ENCODE data around the gene ATXN2L.

ATXN2L gene

GRCh38 chr16:28830531-28830930 is 7.7 kb downstream of the ATXN2L start:
- no peak overlapping the region for H3K4me3 Mint-ChIP-seq
- H3K27me3 Mint-ChIP-seq (ENCODE audit: low read depth), result no peaks in the 10 kb centered on the region
- peaks cover 14% of the 10 kb centered on the region for H3K4me1 Mint-ChIP-seq (ENCODE audit: low read depth)
- no peak for DNase-seq (ENCODE audit: low spot score)
- H3K9me3 Mint-ChIP-seq, result no peaks in the 10 kb centered on the region
- no peak overlapping the region for H3K27ac Mint-ChIP-seq
- H3K36me3 Mint-ChIP-seq (ENCODE audit: low read depth), result peaks cover 89% of the 10 kb centered on the region

GRCh38 chr16:28834349-28834748 is 11.6 kb downstream of the ATXN2L start:
- Mint-ChIP-seq H3K4me1 (ENCODE audit: low read depth) (peaks cover 4% of the 10 kb centered on the region), H3K36me3 (ENCODE audit: low read depth) (peaks cover 73% of the 10 kb centered on the region), H3K4me3 (no peak overlapping the region), H3K9me3 (no peaks in the 10 kb centered on the region), H3K27me3 (ENCODE audit: low read depth) (no peaks in the 10 kb centered on the region), H3K27ac (no peak overlapping the region)
- no peak for DNase-seq (ENCODE audit: low spot score)

- Mint-ChIP-seq H3K27me3 (ENCODE audit: low read depth) (no peaks in the 10 kb centered on the region), H3K36me3 (ENCODE audit: low read depth) (peaks cover 68% of the 10 kb centered on the region), H3K4me3 (no peak overlapping the region), H3K4me1 (ENCODE audit: low read depth) (peaks cover 4% of the 10 kb centered on the region), H3K9me3 (no peaks in the 10 kb centered on the region), H3K27ac (no peak overlapping the region)
- no peak for DNase-seq (ENCODE audit: low spot score)
These were observed 12.4 kb downstream of the ATXN2L start for GRCh38 chr16:28834873-28835863.

- H3K9me3 Mint-ChIP-seq, result no peaks in the 10 kb centered on the region
- H3K4me1 Mint-ChIP-seq (ENCODE audit: low read depth), result peaks cover 2% of the 10 kb centered on the region
- no peak overlapping the region for H3K4me3 Mint-ChIP-seq
- DNase-seq (ENCODE audit: low spot score), result no peak
- H3K27me3 Mint-ChIP-seq (ENCODE audit: low read depth), result no peaks in the 10 kb centered on the region
- peaks cover 59% of the 10 kb centered on the region for H3K36me3 Mint-ChIP-seq (ENCODE audit: low read depth)
- no peak overlapping the region for H3K27ac Mint-ChIP-seq
These were observed 13.3 kb downstream of the ATXN2L start for GRCh38 chr16:28835864-28836760.

- Mint-ChIP-seq H3K9me3 (no peaks in the 10 kb centered on the region), H3K36me3 (ENCODE audit: low read depth) (peaks cover 61% of the 10 kb centered on the region), H3K27ac (no peak overlapping the region), H3K27me3 (ENCODE audit: low read depth) (no peaks in the 10 kb centered on the region), H3K4me3 (no peak overlapping the region), H3K4me1 (ENCODE audit: low read depth) (peaks cover 2% of the 10 kb centered on the region)
- no peak for DNase-seq (ENCODE audit: low spot score)
These were observed 13.9 kb downstream of the ATXN2L start for GRCh38 chr16:28836761-28837064.

- Mint-ChIP-seq H3K9me3 (no peaks in the 10 kb centered on the region), H3K27ac (peak overlapping the region; percentile 15), H3K4me1 (ENCODE audit: low read depth) (no peaks in the 10 kb centered on the region), H3K27me3 (ENCODE audit: low read depth) (no peaks in the 10 kb centered on the region), H3K36me3 (ENCODE audit: low read depth) (peaks cover 57% of the 10 kb centered on the region), H3K4me3 (no peak overlapping the region)
- DNase-seq (ENCODE audit: low spot score), result no peak
These were observed 15.1 kb downstream of the ATXN2L start for GRCh38 chr16:28837672-28838557.

- H3K4me1 Mint-ChIP-seq (ENCODE audit: low read depth), result no peaks in the 10 kb centered on the region
- no peaks in the 10 kb centered on the region for H3K9me3 Mint-ChIP-seq
- no peak overlapping the region for H3K27ac Mint-ChIP-seq
- no peaks in the 10 kb centered on the region for H3K27me3 Mint-ChIP-seq (ENCODE audit: low read depth)
- H3K36me3 Mint-ChIP-seq (ENCODE audit: low read depth), result peaks cover 57% of the 10 kb centered on the region
- no peak overlapping the region for H3K4me3 Mint-ChIP-seq
- DNase-seq (ENCODE audit: low spot score), result no peak
These were observed 15.7 kb downstream of the ATXN2L start for GRCh38 chr16:28838558-28838918.

- H3K4me3 Mint-ChIP-seq, result no peak overlapping the region
These were observed 16.3 kb downstream of the ATXN2L start for GRCh38 chr16:28839004-28839639.

GRCh38 chr16:28839899-28840298 is 17.1 kb downstream of the ATXN2L start:
- no peak overlapping the region for H3K27ac Mint-ChIP-seq
- no peaks in the 10 kb centered on the region for H3K9me3 Mint-ChIP-seq

More at GRCh38 chr16:28839004-28839639, 16.3 kb downstream of the ATXN2L start:
- Mint-ChIP-seq H3K36me3 (ENCODE audit: low read depth) (peaks cover 55% of the 10 kb centered on the region), H3K27me3 (ENCODE audit: low read depth) (no peaks in the 10 kb centered on the region), H3K4me1 (ENCODE audit: low read depth) (no peaks in the 10 kb centered on the region), H3K27ac (no peak overlapping the region), H3K9me3 (no peaks in the 10 kb centered on the region)
- DNase-seq (ENCODE audit: low spot score), result no peak

GRCh38 chr16:28842696-28843095 is 19.9 kb downstream of the ATXN2L start:
- peaks cover 51% of the 10 kb centered on the region for H3K36me3 Mint-ChIP-seq (ENCODE audit: low read depth)
- H3K4me1 Mint-ChIP-seq (ENCODE audit: low read depth), result peaks cover 16% of the 10 kb centered on the region
- no peak overlapping the region for H3K27ac Mint-ChIP-seq
- H3K9me3 Mint-ChIP-seq, result no peaks in the 10 kb centered on the region
- DNase-seq (ENCODE audit: low spot score), result no peak
- no peaks in the 10 kb centered on the region for H3K27me3 Mint-ChIP-seq (ENCODE audit: low read depth)
- H3K4me3 Mint-ChIP-seq, result no peak overlapping the region

More at GRCh38 chr16:28839899-28840298, 17.1 kb downstream of the ATXN2L start:
- H3K4me1 Mint-ChIP-seq (ENCODE audit: low read depth), result peaks cover 1% of the 10 kb centered on the region
- peaks cover 55% of the 10 kb centered on the region for H3K36me3 Mint-ChIP-seq (ENCODE audit: low read depth)
- DNase-seq (ENCODE audit: low spot score), result no peak
- no peak overlapping the region for H3K4me3 Mint-ChIP-seq
- no peaks in the 10 kb centered on the region for H3K27me3 Mint-ChIP-seq (ENCODE audit: low read depth)

GRCh38 chr16:28843766-28844165 is 21.0 kb downstream of the ATXN2L start:
- H3K4me1 Mint-ChIP-seq (ENCODE audit: low read depth), result peaks cover 16% of the 10 kb centered on the region
- no peaks in the 10 kb centered on the region for H3K9me3 Mint-ChIP-seq
- no peaks in the 10 kb centered on the region for H3K27me3 Mint-ChIP-seq (ENCODE audit: low read depth)
- H3K27ac Mint-ChIP-seq, result no peak overlapping the region
- DNase-seq (ENCODE audit: low spot score), result no peak
- H3K4me3 Mint-ChIP-seq, result no peak overlapping the region
- peaks cover 43% of the 10 kb centered on the region for H3K36me3 Mint-ChIP-seq (ENCODE audit: low read depth)

GRCh38 chr16:28844226-28844885 is 21.6 kb downstream of the ATXN2L start:
- Mint-ChIP-seq H3K27ac (peak overlapping the region; percentile 97), H3K4me3 (peak overlapping the region; percentile 91), H3K4me1 (ENCODE audit: low read depth) (peaks cover 16% of the 10 kb centered on the region), H3K36me3 (ENCODE audit: low read depth) (peaks cover 40% of the 10 kb centered on the region), H3K9me3 (no peaks in the 10 kb centered on the region), H3K27me3 (ENCODE audit: low read depth) (no peaks in the 10 kb centered on the region)
- DNase-seq (ENCODE audit: low spot score), result no peak
